HG03457 (cell line): ENCODE results near the gene DYNC1LI1.
"Not testable (repeated sequence)": the region's sequence is repeated elsewhere in the genome, so short reads cannot be mapped to it uniquely, and the experiment has no call there.

ENCODE experiments used
- ATAC-seq: cut with Tn5 transposase; IDR thresholded peaks from one replicate; pipeline ENCODE4 v1.9.1; 2021; ENCODE audit warnings: moderate number of reproducible peaks; ENCODE audit not compliant: unreplicated experiment

Gene DYNC1LI1

GRCh38 chr3:32584660-32585059 lies 14.0 kb upstream of the DYNC1LI1 start:
- no peak for ATAC-seq

- ATAC-seq, result no peak
Measured at GRCh38 chr3:32583708-32584107, 13.1 kb upstream of the DYNC1LI1 start.

GRCh38 chr3:32578669-32579068 lies 8.0 kb upstream of the DYNC1LI1 start:
- ATAC-seq, result not testable (repeated sequence)

DNA sequence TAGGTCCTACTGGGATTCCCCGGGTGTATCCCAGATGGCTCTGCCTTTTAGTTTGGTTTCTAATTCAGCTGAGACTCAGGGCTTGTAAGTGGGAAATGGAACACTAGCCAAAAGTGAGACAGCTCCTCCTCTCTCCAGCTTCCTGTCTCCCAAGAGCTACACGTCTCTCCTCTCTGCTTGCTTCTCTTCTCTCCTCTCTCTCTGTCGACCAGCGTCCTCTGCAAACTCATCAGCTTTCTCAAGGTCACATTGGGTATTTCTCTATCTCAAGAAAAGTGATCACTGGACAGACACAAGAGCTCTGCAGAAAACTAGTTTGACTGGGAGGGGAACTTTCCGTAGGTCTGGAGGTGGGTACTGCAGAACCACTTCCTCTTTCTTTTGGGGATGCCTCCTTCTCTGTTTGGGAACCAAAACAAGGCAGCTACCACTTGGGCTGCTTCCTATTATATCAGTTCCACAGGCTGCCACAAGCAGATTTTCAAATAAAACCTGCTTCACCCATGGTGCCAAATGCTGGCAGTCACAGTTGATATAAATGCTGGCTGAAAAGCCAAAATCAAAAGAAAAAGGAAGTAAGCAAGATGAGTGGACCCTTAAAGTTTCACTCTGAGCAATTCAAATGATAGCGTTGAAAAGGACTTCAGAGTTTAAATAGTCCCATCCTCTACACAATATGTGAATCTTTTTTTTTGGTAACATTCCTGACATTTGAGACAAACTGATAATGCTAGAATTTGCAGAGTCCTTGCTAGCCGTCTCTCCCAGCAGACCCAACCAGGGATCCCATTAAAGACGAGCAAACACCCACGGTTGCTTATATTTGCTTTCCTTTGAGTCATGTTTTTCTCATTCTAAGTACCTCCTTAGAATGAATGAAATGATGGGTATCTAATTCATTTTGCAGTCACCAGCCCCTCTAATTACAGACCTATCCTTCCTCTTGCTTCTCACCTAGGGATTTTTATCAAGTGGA lies 7.2 kb upstream of the DYNC1LI1 start:
- ATAC-seq, result peak; percentile 92

- ATAC-seq, result no peak
Measured at GRCh38 chr3:32577174-32577573, 6.5 kb upstream of the DYNC1LI1 start.

DNA sequence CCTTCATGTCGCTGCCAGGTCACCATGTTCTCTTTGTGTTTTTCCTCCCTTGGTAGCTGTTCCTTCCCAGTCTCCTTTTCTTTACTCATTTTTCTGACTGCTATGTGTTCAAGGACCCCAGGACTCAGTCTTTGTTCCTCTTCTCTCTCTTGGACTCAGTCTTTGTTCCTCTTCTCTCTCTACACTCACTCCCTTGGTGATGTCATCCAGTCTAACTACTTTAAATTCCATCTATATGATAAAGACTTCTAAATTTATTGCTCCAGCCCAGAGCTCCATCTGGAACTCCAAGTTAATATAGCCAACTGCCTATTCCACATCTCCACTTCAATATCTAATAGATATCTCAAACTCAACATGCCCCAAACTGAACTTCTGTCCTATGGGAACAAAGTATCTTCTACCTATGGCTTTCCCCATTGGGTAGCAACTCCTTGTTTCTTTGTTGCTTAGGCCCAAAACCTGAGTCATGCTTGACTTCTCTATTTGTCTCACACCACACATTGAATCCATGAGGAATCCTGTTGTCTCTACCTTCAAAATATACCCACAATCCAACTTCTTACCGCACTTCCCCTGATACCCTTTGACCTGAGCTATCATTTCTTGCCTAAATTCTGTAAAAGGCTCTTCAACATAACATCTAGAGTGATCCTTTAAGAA lies 4.9 kb upstream of the DYNC1LI1 start:
- ATAC-seq, result no peak

- ATAC-seq, result peak; percentile 26
Measured at GRCh38 chr3:32571192-32571485, 481 bp upstream of the DYNC1LI1 start.

- peak; percentile 46 for ATAC-seq
Measured at GRCh38 chr3:32569540-32570420, 878 bp downstream of the DYNC1LI1 start.

- ATAC-seq, result no peak
Measured at GRCh38 chr3:32568953-32569352, 1.7 kb downstream of the DYNC1LI1 start.

- no peak for ATAC-seq
Measured at GRCh38 chr3:32564195-32564594, 6.5 kb downstream of the DYNC1LI1 start.

- no peak for ATAC-seq
Measured at GRCh38 chr3:32562640-32563039, 8.0 kb downstream of the DYNC1LI1 start.

GRCh38 chr3:32557640-32558352 lies 12.9 kb downstream of the DYNC1LI1 start:
- no peak for ATAC-seq

GRCh38 chr3:32556332-32556731 lies 14.3 kb downstream of the DYNC1LI1 start:
- ATAC-seq, result no peak

DNA sequence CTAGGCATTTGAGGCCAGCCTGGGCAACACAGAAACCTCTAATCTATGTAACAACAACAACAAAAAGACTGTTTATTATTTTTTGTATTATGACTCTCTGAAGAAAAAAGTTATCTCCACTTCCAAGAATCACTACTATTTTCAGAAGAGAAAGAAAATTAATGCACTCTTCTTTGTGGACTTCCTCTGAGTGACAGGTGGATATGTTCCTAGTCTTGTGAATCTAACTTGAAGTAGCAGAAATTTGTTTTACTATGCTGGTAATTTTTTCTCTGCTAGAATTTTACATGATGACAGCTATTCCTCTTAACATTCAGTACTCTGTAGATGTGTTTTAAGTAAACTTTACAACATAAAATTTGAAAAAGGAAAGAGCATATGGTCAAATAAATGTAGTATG lies 16.7 kb downstream of the DYNC1LI1 start:
- ATAC-seq, result no peak

DNA sequence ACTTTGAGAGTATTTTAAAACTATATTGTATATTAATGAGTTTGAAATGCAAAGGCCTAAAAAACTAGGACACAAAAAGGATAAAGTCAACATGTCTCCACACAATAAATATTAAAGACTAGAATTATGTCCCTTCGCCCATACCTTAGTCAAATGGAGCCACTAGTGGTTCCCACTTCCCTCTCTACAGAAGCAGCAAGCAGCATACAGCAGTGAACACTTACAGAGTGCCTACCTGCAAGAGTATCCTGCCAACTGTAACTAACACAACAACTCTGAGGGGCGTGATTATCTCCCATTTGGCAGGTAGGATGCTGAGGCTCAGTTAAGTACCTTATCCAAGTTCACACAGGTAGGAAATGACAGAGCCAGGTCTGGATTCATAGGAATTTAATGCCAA lies 17.2 kb downstream of the DYNC1LI1 start:
- no peak for ATAC-seq

GRCh38 chr3:32552013-32552412 lies 18.6 kb downstream of the DYNC1LI1 start:
- no peak for ATAC-seq

GRCh38 chr3:32551496-32551895 lies 19.2 kb downstream of the DYNC1LI1 start:
- no peak for ATAC-seq

- ATAC-seq, result no peak
Measured at GRCh38 chr3:32551087-32551486, 19.6 kb downstream of the DYNC1LI1 start.

DNA sequence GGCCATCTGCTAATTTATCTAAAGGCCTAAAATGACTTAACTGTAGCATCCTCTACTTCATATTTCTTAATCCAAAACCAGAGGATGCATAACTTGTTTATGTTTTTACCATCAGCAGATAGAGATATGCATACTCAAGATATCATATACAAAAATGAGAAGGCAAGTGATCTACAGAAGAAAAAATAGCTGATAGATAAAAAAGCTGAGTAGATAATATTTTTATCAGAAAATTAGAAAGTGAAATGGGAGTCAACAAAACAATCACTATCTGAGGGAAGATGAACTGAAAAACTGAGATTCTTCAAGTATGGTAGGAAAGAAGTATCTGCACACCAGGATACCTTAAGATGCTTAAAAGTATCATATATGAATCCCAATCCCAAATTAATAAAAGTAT lies 25.4 kb downstream of the DYNC1LI1 start:
- no peak for ATAC-seq

- no peak for ATAC-seq
Measured at GRCh38 chr3:32544894-32545293, 25.8 kb downstream of the DYNC1LI1 start.

DNA sequence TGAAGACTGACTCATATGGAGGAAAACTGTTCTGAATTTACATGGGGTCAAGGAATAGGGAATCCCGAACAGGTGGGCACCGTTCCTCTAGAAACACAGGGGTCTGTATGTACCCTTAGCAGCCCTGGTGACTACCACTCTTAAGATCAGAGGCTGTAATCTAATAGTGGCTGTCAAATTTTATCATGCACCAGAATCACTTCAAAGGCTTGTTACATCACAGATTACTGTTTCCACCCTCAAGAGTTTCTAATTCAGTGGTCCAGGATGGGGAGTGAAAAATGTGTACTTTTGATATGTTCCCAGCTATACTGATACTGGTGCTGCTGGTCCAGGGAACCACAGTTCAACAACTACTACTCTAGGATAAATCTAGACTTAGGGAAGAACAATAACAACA lies 27.9 kb downstream of the DYNC1LI1 start:
- ATAC-seq, result no peak
